Activated T-helper 9 cell treated with anti-CD3 and anti-CD28 coated beads, Interleukin-2, amount 50 U/mL, for 16 hours (primary cell): ENCODE data around the gene WWP2.
"Not testable (repeated sequence)": the region's sequence is repeated elsewhere in the genome, so short reads cannot be mapped to it uniquely, and the experiment has no call there.

Experiments
- DNase-seq: peaks from one replicate; pipeline ENCODE4 v3.0.0-alpha.2; 2020; ENCODE audit warnings: low read depth

The WWP2 gene

GRCh38 chr16:69761983-69762813 lies at the start of gene WWP2:
TSS of gene WWP2 (plus strand) at chr16:69762332. CDS start at chr16:69787011, 24,679 bp downstream.
- DNase-seq = peak; percentile 72

DNA sequence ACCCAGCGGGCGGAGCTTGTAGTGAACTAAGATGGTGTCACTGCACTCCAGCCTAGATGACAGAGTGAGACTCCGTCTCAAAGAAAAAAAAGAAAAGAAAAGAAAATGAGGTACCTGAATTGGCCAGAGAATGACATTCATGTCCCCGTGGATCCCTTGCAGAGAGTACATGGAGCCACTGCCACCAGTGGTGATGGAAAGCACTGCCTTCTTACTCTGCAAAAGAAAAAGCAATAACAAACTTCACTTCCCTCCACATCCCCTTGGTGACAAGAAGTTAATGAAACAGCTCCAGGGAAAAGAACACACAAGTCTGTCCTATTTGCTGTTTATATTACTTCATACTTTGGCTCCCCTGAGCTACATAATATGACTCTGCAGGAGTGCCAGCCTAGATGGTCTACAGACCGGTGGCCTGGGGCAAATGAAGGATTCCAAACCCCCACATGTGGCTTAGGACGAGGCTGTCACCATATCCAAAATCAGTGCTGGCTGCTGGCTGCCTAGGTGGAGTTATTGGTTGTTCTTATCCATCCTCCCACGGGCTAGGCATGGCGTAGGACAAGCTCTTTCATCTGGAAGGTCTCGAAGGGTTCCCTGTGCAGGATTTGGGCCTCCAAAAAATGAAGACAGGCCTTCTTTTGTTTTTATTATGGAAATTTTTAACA lies 49.1 kb upstream of the WWP2 start:
- no peak for DNase-seq

GRCh38 chr16:69717066-69717465 lies 45.1 kb upstream of the WWP2 start:
- DNase-seq = no peak

- DNase-seq = no peak
These were observed 43.9 kb upstream of the WWP2 start for GRCh38 chr16:69718111-69718764.

DNA sequence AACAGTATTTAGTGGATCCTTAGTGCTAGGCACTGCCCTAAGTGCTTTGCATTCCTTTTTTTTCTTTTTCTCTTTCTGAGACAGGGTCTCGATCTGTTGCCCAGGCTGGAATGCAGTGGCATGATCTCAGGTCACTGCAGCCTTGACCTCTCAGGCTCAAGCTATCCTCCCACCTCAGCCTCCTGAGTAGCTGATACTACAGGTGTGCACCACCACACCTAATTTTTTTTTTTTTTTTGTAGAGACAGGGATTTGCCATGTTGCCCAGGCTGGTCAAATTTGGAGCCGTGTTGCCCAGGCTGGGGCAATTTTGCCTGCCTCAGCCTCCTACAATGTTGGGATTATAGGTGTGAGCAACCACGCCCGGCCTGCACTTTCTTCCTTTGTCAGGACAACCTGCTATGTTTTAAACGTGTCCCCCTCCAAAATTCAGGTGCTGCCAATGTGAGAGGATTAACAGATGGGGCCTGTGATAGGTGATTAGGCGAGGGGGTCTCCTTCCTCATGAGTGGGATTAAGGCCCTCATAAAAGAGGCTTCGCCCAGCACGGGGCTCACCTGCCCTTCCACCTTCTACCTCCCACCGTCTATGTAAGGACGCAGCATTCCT lies 41.2 kb upstream of the WWP2 start:
- DNase-seq = no peak

- DNase-seq = no peak
These were observed 40.6 kb upstream of the WWP2 start for GRCh38 chr16:69721441-69721957.

DNA sequence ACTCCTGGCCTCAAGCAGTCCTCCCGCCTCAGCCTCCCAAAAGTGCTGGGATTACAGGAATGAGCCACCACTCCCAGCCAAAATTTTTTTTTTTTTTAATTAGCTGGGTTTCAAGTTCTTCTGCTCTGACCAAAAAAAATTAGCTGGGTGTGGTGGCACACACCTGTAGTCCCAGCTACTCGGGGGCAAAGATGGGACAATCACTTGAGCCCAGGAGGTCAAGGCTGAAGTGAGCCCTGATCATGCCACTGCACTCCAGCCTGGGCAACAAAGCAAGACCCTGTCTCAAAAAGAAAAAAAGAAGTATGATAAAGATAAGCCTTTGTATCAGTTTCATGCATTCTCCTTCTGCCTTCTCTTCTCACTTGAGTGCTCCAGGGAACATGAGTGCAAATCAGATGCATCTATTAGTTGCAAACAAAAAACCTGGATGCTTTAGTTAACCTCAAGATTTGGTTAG lies 37.7 kb upstream of the WWP2 start:
- no peak for DNase-seq

GRCh38 chr16:69724981-69725479 lies 37.1 kb upstream of the WWP2 start:
- no peak for DNase-seq

DNA sequence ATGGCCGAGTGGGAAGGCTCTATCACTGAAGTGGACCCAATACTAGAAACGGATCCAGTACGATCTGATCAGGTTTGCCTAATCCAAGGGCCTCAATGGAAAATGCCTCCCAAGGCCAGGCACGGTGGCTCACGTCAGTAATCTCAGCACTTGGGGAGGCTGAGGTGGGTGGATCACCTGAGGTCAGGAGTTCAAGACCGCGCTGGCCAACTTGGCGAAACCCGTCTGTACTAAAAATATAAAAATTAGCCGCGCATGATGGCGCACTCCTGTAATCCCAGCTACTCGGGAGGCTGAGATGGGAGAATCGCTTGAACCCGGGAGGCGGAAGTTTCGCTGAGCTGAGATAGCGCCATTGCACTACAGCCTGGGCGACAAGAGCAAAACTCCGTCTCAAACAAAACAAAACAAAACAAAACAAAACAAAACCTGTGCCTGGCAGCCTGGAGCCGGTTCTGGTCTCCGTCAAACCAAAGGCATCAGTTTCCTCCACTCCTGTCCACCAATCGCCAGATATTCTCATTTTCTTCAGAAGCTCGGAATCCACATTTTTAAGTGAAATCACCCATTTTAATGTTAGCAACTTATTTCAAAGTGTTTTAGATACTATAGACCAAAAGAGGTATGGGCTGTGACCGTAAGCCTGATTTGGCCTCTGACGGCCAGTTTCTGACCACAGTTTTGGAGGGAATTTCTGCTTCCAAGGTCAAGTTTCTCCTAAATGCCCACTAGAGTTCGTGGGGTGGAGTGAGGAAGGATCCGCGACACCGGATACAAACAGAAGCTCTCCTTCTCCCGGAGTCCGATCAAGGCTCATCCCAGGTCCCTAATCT lies 36.4 kb upstream of the WWP2 start:
- no peak for DNase-seq

DNA sequence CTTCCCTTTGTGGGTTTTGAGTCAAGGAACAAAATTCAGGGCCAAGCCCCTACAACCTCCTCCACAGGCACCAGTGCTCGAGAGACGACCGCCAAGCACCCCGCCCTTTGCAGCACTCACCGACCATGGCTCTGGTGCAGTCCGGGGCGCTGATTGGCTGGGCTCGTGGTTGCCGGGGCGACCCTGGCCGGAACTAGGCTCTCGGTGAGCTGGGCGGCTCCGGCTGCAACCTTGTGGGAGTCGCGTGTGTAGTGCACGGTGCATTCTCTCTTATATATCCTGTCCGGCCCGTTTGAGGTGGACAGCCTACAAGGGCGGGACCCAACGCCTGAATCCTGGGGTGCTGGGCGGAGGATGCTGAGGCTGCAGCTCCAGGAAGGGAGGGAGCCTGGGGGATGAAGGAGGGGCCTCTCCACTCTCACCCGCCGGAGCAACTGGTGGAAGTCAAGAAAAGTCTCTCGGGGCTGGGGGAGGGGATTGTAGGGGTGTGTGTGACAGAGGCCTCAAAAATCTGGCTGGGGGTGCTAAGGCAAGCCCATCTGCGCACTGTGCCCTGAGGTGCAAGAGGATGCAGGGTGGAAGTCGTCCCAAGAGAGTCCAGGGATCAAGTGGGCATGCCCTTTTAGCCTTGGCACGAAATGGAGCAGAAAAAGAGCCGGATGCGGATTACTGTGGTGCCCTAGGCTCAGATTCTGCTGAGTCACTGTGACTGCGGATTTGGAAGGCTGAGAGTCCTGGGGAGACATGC lies 35.6 kb upstream of the WWP2 start, which contains the start of gene NQO1:
NQO1 (minus strand) TSS at position 248 of the 748 bp plus-strand sequence; CDS start at position 127, 121 bp downstream.
- peak; percentile 78 for DNase-seq

GRCh38 chr16:69727916-69728270 lies 34.2 kb upstream of the WWP2 start:
- no peak for DNase-seq

DNA sequence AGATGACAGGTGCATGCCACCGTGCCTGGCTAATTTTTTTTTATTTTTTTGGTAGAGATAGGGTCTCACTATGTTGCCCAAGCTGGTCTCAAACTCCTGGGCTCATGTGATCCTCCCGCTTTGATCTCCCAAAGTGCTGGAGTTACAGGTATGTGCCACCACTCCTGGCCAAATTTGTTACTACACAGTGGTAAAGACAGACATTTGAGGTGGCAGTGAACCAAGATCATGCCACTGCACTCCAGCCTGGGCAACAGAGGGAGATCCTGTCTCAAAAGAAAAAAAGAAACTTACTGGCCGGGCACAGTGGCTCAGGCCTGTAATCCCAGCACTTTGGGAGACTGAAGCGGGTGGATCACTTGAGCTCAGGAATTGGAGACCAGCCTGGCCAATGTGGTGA lies 33.1 kb upstream of the WWP2 start:
- DNase-seq = not testable (repeated sequence)

DNA sequence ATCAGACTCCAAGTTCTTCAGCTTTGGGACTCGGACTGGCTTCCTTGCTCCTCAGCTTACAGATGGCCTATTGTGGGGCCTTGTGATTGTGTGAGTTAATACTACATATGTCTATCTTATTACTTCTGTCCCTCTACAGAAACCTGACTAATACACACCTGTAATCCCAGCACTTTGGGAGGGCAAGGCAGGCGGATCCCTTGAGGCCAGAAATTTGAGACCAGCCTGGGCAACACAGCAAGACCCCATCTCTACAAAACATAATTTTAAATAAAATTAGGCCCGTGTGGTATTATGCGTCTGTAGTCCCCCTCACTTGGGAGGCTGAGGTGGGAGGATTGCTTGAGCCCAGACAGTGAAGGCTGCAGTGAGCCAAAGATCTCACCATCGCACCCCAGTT lies 30.9 kb upstream of the WWP2 start:
- DNase-seq = not testable (repeated sequence)

DNA sequence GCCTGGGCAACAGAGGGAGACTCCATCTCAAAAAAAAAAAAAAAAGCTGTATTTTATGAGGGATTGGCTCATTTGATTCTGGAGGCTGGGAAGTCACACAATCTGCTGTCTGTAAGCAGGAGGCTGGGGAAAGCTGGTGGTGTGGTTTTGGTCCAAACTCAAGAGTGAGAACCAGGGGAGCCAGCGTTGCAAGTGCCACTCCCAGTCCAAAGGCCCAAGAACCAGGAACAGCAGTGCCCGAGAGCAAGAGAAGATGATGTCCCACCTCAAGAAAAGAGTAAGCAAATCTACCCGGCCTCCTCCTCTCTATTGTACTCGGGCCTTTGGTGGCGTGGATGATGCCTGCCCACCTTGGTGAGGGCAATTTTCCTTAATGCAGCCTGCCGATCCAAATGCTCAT lies 30.0 kb upstream of the WWP2 start:
- DNase-seq = no peak

GRCh38 chr16:69741519-69741918 lies 20.6 kb upstream of the WWP2 start:
- no peak for DNase-seq

- DNase-seq = no peak
These were observed 19.9 kb upstream of the WWP2 start for GRCh38 chr16:69741951-69742904.

GRCh38 chr16:69744363-69745231 lies 17.5 kb upstream of the WWP2 start:
- DNase-seq = no peak

GRCh38 chr16:69745232-69745612 lies 16.9 kb upstream of the WWP2 start:
- DNase-seq = no peak
